PC-9 (cell line): ENCODE measurements around the gene ZNF716. TPM values are rescaled to one million over a fixed set of nuclear protein-coding genes. Genes with fewer than 3 reads are reported as not detected.

Source experiments
- BruUV-seq: library from RNA; stranded (reverse); fragments of 400-500 nt; replicated peaks from 2 replicates; lab custom pipeline; 2021; lab: Mats Ljungman, UMichigan
- CTCF ChIA-PET: fragments of 300-600 bp; sonication (Branson Sonifier 250); formaldehyde crosslinking; loops from one replicate; lab custom pipeline; 2022; ENCODE audit warnings: antibody characterized with exemption; lab: Charles Lee
- POLR2A ChIA-PET: fragments of 300-600 bp; sonication (Branson Sonifier 250); formaldehyde crosslinking; loops from one replicate; lab custom pipeline; 2022; ENCODE audit warnings: antibody characterized with exemption; ENCODE audit not compliant: unreplicated experiment; lab: Charles Lee
- DNase-seq, 2 experiments: peaks; one replicate each; pipeline versions ENCODE4 v3.0.0 to v3.0.0-alpha.2; 2015 to 2022; ENCODE audit warnings: mixed read lengths in 1 of 2
- H2AFZ ChIP-seq: fragments of 200-600 bp; sonication (generic); 2 replicates; pipeline ENCODE4 v1.8.1; 2017; ENCODE audit warnings: antibody characterized with exemption
- H3F3A ChIP-seq: fragments of 200-600 bp; sonication (generic); 2 replicates; pipeline ENCODE4 v1.8.1; 2017; ENCODE audit warnings: antibody characterized with exemption, mild to moderate bottlenecking, low read depth; ENCODE audit not compliant: insufficient read depth
- H3K27ac ChIP-seq: fragments of 200-600 bp; sonication (generic); 2 replicates; pipeline ENCODE4 v1.6.1; 2016; ENCODE audit warnings: mixed run types
- H3K27me3 ChIP-seq: fragments of 200-600 bp; sonication (generic); 2 replicates; pipeline ENCODE4 v1.6.1; 2016; ENCODE audit warnings: low read depth, mixed run types; ENCODE audit not compliant: insufficient read depth
- H3K36me3 ChIP-seq: fragments of 200-600 bp; sonication (generic); 2 replicates; pipeline ENCODE4 v1.6.1; 2016; ENCODE audit warnings: low read depth, mixed run types
- H3K4me1 ChIP-seq: fragments of 200-600 bp; sonication (generic); replicated peaks from 2 replicates; pipeline ENCODE4 v1.6.1; 2016; ENCODE audit warnings: mixed run types; ENCODE audit not compliant: insufficient read depth
- H3K4me2 ChIP-seq: fragments of 200-600 bp; sonication (generic); 2 replicates; pipeline ENCODE4 v1.6.1; 2017; ENCODE audit warnings: mixed run types
- H3K4me3 ChIP-seq: fragments of 200-600 bp; sonication (generic); 2 replicates; pipeline ENCODE4 v1.6.1; 2016; ENCODE audit warnings: mixed run types
- H3K79me2 ChIP-seq: fragments of 200-600 bp; sonication (generic); 2 replicates; pipeline ENCODE4 v1.6.1; 2017; ENCODE audit warnings: low read depth, mixed run types
- H3K9me2 ChIP-seq: fragments of 200-600 bp; sonication (generic); 2 replicates; pipeline ENCODE4 v1.8.1; 2017; ENCODE audit warnings: mild to moderate bottlenecking; ENCODE audit not compliant: insufficient read depth
- H3K9me3 ChIP-seq: fragments of 200-600 bp; sonication (generic); 2 replicates; pipeline ENCODE4 v1.8.1; 2016; ENCODE audit warnings: low read depth; ENCODE audit not compliant: insufficient read depth
- H4K20me1 ChIP-seq: fragments of 200-600 bp; sonication (generic); 2 replicates; pipeline ENCODE4 v1.8.1; 2017; ENCODE audit not compliant: insufficient read depth
- CTCF ChIP-seq: fragments of 200-600 bp; sonication (generic); conservative IDR thresholded peaks from 2 replicates; pipeline ENCODE4 v1.6.1; 2017; ENCODE audit warnings: mixed run types, antibody characterized with exemption, mild to moderate bottlenecking, moderate library complexity
- EZH2 ChIP-seq: fragments of 200-600 bp; sonication (generic); IDR thresholded peaks from 2 replicates; pipeline ENCODE4 v1.8.0; 2017; ENCODE audit warnings: antibody characterized with exemption, low read depth
- intact Hi-C: fragments of 100-400 bp; cut with micrococcal nuclease; formaldehyde crosslinking; loops from one replicate; pipeline ENCODE4 v1.10.0; 2022; ENCODE audit not compliant: unreplicated experiment
- total RNA-seq: library from RNA; stranded (reverse); gene quantifications from 2 replicates; pipeline ENCODE4 v1.2.3, GENCODE V29; 2021

Gene ZNF716
- total RNA-seq, 1 experiment from 2014 or later, result not detected

GRCh38 chr7:57407125-57407524 is 42.9 kb upstream of the ZNF716 start:
- no peak overlapping the region for H3K27ac ChIP-seq
- no peak overlapping the region for H2AFZ ChIP-seq
- no peak overlapping the region for H3K4me2 ChIP-seq
- no peaks in the 10 kb centered on the region for H3K79me2 ChIP-seq
- H3K9me2 ChIP-seq, result no peaks in the 10 kb centered on the region
- no peaks in the 10 kb centered on the region for H3K9me3 ChIP-seq
- no peaks in the 10 kb centered on the region for H3K27me3 ChIP-seq
- ChIA-PET CTCF (no interaction called here), POLR2A (no interaction called here)
- TF ChIP-seq CTCF (no peak), EZH2 (no peak)
- intact Hi-C loops, result no loop called here
- no peaks in the 10 kb centered on the region for H4K20me1 ChIP-seq
- no peaks in the 10 kb centered on the region for H3K4me1 ChIP-seq
- DNase-seq, result no peak
- H3F3A ChIP-seq, result no peaks in the 10 kb centered on the region
- no peaks in the 10 kb centered on the region for H3K36me3 ChIP-seq
- no peak overlapping the region for H3K4me3 ChIP-seq
- no TSS peak for BruUV-seq

- Histone ChIP-seq H3K9me2 (no peaks in the 10 kb centered on the region), H3K4me2 (no peak overlapping the region), H3K36me3 (no peaks in the 10 kb centered on the region), H4K20me1 (no peaks in the 10 kb centered on the region), H3K4me3 (no peak overlapping the region), H3K4me1 (no peaks in the 10 kb centered on the region), H3K27ac (no peak overlapping the region), H2AFZ (no peak overlapping the region), H3K27me3 (no peaks in the 10 kb centered on the region), H3K9me3 (no peaks in the 10 kb centered on the region), H3K79me2 (no peaks in the 10 kb centered on the region), H3F3A (no peaks in the 10 kb centered on the region)
- POLR2A ChIA-PET, result no interaction called here
- TF ChIP-seq EZH2, result no peak
- no peak for TF ChIP-seq CTCF
- CTCF ChIA-PET, result no interaction called here
- intact Hi-C loops, result no loop called here
- no peak for DNase-seq
- no TSS peak for BruUV-seq
These were observed 37.8 kb upstream of the ZNF716 start for GRCh38 chr7:57412168-57412567.

- no peaks in the 10 kb centered on the region for H3K4me1 ChIP-seq
- no peaks in the 10 kb centered on the region for H3K9me2 ChIP-seq
- no peaks in the 10 kb centered on the region for H3F3A ChIP-seq
- ChIA-PET POLR2A (no interaction called here), CTCF (no interaction called here)
- no peak for DNase-seq
- no peaks in the 10 kb centered on the region for H3K36me3 ChIP-seq
- H2AFZ ChIP-seq, result no peak overlapping the region
- H3K4me2 ChIP-seq, result no peak overlapping the region
- TF ChIP-seq EZH2, result no peak
- no peak for TF ChIP-seq CTCF
- intact Hi-C loops, result no loop called here
- no peak overlapping the region for H3K27ac ChIP-seq
- no peak overlapping the region for H3K4me3 ChIP-seq
- BruUV-seq, result no TSS peak
- no peaks in the 10 kb centered on the region for H4K20me1 ChIP-seq
- no peaks in the 10 kb centered on the region for H3K79me2 ChIP-seq
- no peaks in the 10 kb centered on the region for H3K27me3 ChIP-seq
- H3K9me3 ChIP-seq, result no peaks in the 10 kb centered on the region
These were observed 37.4 kb upstream of the ZNF716 start for GRCh38 chr7:57412618-57413017.
